ENCODE data around the gene RFC5. TPM values are rescaled to one million over a fixed set of nuclear protein-coding genes. Genes with fewer than 3 reads are reported as not detected.

Gene RFC5
- total and polyA plus RNA-seq, 2 of the 13 experiments (the other 11 are each of a cell fraction or from before 2014, with no cell fraction given), result 16.8 to 51.4 TPM

DNA sequence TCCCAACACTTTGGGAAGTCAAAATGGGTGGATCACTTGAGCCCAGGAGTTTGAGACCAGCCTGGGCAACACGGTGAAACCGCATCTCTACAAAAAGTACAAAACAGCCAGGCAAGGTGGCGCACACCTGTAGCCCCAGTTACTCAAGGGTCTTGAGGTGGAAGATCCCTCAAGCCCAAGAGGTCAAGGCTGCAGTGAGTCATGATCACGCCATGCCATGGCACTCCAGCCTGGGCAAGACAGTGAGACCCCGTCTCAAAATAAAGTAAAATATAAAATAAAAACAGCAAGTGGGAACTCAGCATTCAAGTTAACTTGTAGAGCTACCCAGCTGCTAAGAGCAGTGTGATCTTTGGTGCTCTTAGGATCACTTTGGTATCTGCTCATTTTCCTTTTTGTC, 12.7 kb downstream of the RFC5 start (continued):
- TF ChIP-seq ZC3H4 (CRISPR knock-in tag; IDR thresholded peaks at IDR 0.05; ENCODE audit: borderline replicate concordance), result no peak
- TF ChIP-seq ZNF205 (CRISPR knock-in tag; IDR thresholded peaks at IDR 0.05), result no peak
- no peak for TF ChIP-seq JARID2 (CRISPR knock-in tag; IDR thresholded peaks at IDR 0.05; ENCODE audit: insufficient replicate concordance)
- no peak for TF ChIP-seq ATAD3A (CRISPR knock-in tag; IDR thresholded peaks at IDR 0.05)
- no peak for TF ChIP-seq ZMYM2 (CRISPR knock-in tag; IDR thresholded peaks at IDR 0.05)
- TF ChIP-seq, protein P1, sequence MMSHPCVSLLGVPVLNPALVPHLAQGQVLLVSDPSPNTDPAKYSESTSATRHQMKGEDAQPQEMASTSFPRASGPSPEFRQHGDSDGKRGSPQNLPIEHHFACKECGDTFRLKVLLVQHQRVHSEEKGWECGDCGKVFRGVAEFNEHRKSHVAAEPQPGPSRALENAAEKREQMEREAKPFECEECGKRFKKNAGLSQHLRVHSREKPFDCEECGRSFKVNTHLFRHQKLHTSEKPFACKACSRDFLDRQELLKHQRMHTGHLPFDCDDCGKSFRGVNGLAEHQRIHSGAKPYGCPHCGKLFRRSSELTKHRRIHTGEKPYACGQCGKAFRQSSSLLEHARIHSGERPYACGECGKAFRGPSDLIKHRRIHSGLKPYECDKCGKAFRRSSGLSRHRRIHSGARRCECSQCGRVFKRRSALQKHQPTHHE (CRISPR knock-in tag; IDR thresholded peaks at IDR 0.05; ENCODE audit: borderline replicate concordance), result no peak

DNA sequence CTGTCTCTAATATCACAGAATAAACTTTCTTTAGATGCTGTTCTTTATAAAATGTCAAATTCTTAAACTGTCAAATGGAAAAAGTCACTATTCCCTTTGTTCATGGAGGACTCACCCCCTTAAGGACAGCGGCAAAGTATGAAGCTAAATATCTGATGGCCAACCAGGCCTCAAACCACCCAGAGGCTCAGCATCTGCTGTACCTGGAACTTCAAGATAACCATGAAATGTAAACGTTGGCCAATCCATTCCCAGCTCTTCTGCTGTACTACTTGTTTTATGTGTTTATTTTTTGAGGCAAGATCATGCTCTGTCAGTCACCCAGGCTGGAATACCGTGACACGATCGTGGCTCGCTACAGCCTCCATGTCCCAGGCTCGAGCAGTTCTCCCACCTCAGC, 15.7 kb downstream of the RFC5 start:
- no peak overlapping the region for H3K9ac ChIP-seq (ENCODE audit: insufficient read depth, low read depth, low read length)
- peaks cover 19 to 60% of the 10 kb centered on the region in 2 experiments for H3K36me3 ChIP-seq (replicated peaks in 1 of 2; ENCODE audit: control insufficient read depth in 1 of 2, insufficient read depth in 2 of 2, low read length in 2 of 2)
- no peaks in the 10 kb centered on the region for H3K9me3 ChIP-seq (ENCODE audit: low read length)
- in situ Hi-C loops (cut with HindIII; ENCODE audit: extremely low pct_ligation_motif_present, low pct_unique_long_range_greater_than_20kb), result loop anchor here (5.0 kb wide), 1 partner anchor 155 kb away; no protein-coding TSS in a partner anchor
- no peak overlapping the region for H3K27ac ChIP-seq (ENCODE audit: extremely low read length, insufficient read depth, low read length)
- TF ChIP-seq SAP130 (CRISPR knock-in tag; IDR thresholded peaks at IDR 0.05; ENCODE audit: low read depth), result no peak
- TF ChIP-seq RXRA (CRISPR knock-in tag; IDR thresholded peaks at IDR 0.05), result no peak
- no peak for TF ChIP-seq RFXANK (CRISPR knock-in tag; IDR thresholded peaks at IDR 0.05)
- TF ChIP-seq TBX2 (CRISPR knock-in tag; IDR thresholded peaks at IDR 0.05; ENCODE audit: borderline replicate concordance), result no peak
- TF ChIP-seq ISX (CRISPR knock-in tag; conservative IDR thresholded peaks at IDR 0.05), result no peak
- TF ChIP-seq GTF2F1 (IDR thresholded peaks at IDR 0.05; ENCODE audit: low read length), result no peak
- TF ChIP-seq, protein P2, sequence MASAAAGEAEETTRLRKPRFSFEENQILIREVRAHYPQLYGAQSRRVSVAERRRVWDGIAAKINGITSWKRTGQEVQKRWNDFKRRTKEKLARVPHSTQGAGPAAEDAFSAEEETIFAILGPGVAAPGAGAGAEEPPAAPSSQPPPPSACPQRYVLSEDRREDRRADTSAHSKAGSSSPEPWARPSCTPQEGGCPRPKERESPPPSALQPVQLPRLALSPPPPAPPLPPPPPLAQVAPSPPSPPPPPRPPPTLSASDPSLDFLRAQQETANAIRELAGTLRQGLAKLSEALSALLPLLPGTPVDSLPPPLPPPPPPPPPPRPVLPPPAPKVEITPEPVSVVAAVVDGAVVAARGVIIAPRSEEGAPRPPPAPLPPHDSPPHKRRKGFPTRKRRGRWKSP (CRISPR knock-in tag; IDR thresholded peaks at IDR 0.05), result no peak
- no peak for TF ChIP-seq KDM3A (CRISPR knock-in tag; IDR thresholded peaks at IDR 0.05; ENCODE audit: low read depth)
- no peak for TF ChIP-seq MIER3 (CRISPR knock-in tag; IDR thresholded peaks at IDR 0.05; ENCODE audit: borderline replicate concordance)
- no peak for TF ChIP-seq SRY (CRISPR knock-in tag; IDR thresholded peaks at IDR 0.05)
- TF ChIP-seq, protein P3, sequence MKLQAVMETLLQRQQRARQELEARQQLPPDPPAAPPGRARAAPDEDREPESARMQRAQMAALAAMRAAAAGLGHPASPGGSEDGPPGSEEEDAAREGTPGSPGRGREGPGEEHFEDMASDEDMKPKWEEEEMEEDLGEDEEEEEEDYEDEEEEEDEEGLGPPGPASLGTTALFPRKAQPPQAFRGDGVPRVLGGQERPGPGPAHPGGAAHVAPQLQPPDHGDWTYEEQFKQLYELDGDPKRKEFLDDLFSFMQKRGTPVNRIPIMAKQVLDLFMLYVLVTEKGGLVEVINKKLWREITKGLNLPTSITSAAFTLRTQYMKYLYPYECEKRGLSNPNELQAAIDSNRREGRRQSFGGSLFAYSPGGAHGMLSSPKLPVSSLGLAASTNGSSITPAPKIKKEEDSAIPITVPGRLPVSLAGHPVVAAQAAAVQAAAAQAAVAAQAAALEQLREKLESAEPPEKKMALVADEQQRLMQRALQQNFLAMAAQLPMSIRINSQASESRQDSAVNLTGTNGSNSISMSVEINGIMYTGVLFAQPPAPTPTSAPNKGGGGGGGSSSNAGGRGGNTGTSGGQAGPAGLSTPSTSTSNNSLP (IDR thresholded peaks at IDR 0.05; ENCODE audit: low read depth, low read length), result no peak
- no peak for TF ChIP-seq YEATS2 (CRISPR knock-in tag; IDR thresholded peaks at IDR 0.05; ENCODE audit: borderline replicate concordance)
- POLR2A ChIA-PET, result interaction anchor here (0.8 kb wide), 1 partner anchor 29 kb away, joined by 4 read pairs; no protein-coding TSS in a partner anchor
- no peaks in the 10 kb centered on the region for H3K27me3 ChIP-seq (ENCODE audit: control insufficient read depth in 1 of 2, insufficient read depth in 2 of 2, low read length in 2 of 2)
- no peak overlapping the region for H3K4me3 ChIP-seq (replicated peaks in 1 of 3; ENCODE audit: insufficient read depth in 1 of 3, low read depth in 2 of 3, low read length in 3 of 3)
- intact Hi-C loops (cut with micrococcal nuclease; ENCODE audit: unreplicated experiment), result no loop called here
- 96% methylated on average over 7 of the region's 7 CpGs for WGBS (ENCODE audit: low lambda C conversion rate)
- 0 out of 2 replicates have a peak, but pooled peaks cover under 1% of the 10 kb centered on the region for H3K4me1 ChIP-seq (ENCODE audit: insufficient read depth, low read length)
- H4K20me1 ChIP-seq (ENCODE audit: insufficient read depth, low read length), result no peaks in the 10 kb centered on the region
- H3K4me2 ChIP-seq (ENCODE audit: low read depth, low read length), result no peak overlapping the region
- no peak for ATAC-seq
- no peak overlapping the region for H2AFZ ChIP-seq (ENCODE audit: low read length)
- no TSS peak for BruUV-seq (replicated peaks)
- no peaks in the 10 kb centered on the region for H3K79me2 ChIP-seq (ENCODE audit: insufficient read depth, low read length)
- FAIRE-seq, result no peak
- no peak for DNase-seq (ENCODE audit: low spot score)
- CTCF ChIA-PET (ENCODE audit: low intra/inter-chr PET ratio, low total read pairs), result no interaction called here
